OCI-LY7 (cell line): Measurements from ENCODE around the gene BACH2.

Source experiments
- EZH2phosphoT487 ChIP-seq: fragments of 200-600 bp; sonication (generic); IDR thresholded peaks from 2 replicates; pipeline ENCODE4 v1.6.1; 2018; ENCODE audit warnings: low read depth, borderline replicate concordance, mild to moderate bottlenecking, mixed run types, antibody characterized with exemption, low read length, moderate library complexity, mixed read lengths
- TF ChIP-seq, protein P1 (sequence below): fragments of 200-600 bp; sonication (generic); conservative IDR thresholded peaks from 2 replicates; pipeline ENCODE4 v1.5.1; 2014; ENCODE audit warnings: mild to moderate bottlenecking, antibody characterized with exemption, low read length, moderate library complexity, mixed read lengths

GRCh38 chr6:90036963-90037362 lies 259.7 kb downstream of the BACH2 start:
- TF ChIP-seq, protein P1, sequence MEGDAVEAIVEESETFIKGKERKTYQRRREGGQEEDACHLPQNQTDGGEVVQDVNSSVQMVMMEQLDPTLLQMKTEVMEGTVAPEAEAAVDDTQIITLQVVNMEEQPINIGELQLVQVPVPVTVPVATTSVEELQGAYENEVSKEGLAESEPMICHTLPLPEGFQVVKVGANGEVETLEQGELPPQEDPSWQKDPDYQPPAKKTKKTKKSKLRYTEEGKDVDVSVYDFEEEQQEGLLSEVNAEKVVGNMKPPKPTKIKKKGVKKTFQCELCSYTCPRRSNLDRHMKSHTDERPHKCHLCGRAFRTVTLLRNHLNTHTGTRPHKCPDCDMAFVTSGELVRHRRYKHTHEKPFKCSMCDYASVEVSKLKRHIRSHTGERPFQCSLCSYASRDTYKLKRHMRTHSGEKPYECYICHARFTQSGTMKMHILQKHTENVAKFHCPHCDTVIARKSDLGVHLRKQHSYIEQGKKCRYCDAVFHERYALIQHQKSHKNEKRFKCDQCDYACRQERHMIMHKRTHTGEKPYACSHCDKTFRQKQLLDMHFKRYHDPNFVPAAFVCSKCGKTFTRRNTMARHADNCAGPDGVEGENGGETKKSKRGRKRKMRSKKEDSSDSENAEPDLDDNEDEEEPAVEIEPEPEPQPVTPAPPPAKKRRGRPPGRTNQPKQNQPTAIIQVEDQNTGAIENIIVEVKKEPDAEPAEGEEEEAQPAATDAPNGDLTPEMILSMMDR: no peak
- no peak for TF ChIP-seq EZH2phosphoT487
